ENCODE data around the gene MTUS2. TPM values are rescaled to one million over a fixed set of nuclear protein-coding genes. Genes with fewer than 3 reads are reported as not detected.

The MTUS2 gene
- total and polyA plus RNA-seq, 2 of the 8 experiments (the other 6 are each of a cell fraction or from before 2014, with no cell fraction given) = 0.18 to 0.80 TPM

DNA sequence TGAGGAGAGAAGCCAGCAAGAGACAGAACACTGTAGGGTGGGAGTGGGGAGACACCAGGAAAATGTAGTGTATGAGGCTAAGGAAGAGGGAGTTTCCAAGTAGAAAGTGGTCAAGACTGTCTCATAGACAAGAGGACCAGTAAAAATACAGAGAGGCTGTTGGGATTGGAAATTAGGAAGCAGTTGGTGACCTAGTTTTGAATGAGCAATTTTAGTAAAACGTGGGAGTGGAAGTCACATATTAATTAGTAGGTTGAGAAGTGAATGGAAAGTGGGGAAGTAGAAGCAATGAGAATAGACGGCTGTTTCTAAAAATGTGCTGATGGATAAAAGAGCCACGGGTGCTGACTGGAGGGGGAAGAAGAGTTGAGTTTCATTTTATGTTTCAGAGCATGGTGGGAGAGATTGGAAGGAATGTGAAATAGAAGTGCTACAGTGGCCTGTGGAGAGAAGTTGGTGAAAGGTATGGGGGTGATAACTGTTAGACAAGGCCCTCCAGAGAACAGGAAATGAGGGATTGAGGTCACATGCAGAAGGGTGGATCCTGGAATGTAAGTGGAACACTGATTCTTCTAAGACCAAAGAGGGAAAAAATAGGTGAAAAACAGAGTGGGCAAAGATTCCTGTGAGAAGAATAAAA, 247.3 kb downstream of the MTUS2 start (continued):
- TF ChIP-seq SP2 (IDR thresholded peaks at IDR 0.05; ENCODE audit: low read length) (no peak), RFX5 (IDR thresholded peaks at IDR 0.05; ENCODE audit: borderline replicate concordance, low read depth, low read length) (no peak), KDM1A (IDR thresholded peaks at IDR 0.05; ENCODE audit: borderline replicate concordance, low read length) (no peak)
